ENCODE measurements around the gene CRY2. TPM values are rescaled to one million over a fixed set of nuclear protein-coding genes. Genes with fewer than 3 reads are reported as not detected.
A peak's percentile ranks its signal among the peaks of the same experiment; 100 is the strongest.
"Not testable (repeated sequence)": the region's sequence is repeated elsewhere in the genome, so short reads cannot be mapped to it uniquely, and the experiment has no call there.

The CRY2 gene
- polyA plus RNA-seq, 4 donors = 6.7 to 23.1 (median 10.1) TPM

- H3K4me3 ChIP-seq (ENCODE audit: low read depth in 1 of 3, low read length in 3 of 3) = peak overlapping the region; percentile 62 to 96 (median 89)
- 0 to 1% (median 1%) methylated on average over 55 to 70 of the region's 70 CpGs for WGBS, 3 donors
- DNase-seq (peak; percentile 87 to 94), FAIRE-seq (no peak)
- H3K9me3 ChIP-seq (ENCODE audit: control insufficient read depth in 2 of 2, insufficient read depth in 1 of 2, low read depth in 1 of 2, low read length in 1 of 2) = no peaks in the 10 kb centered on the region
- H3K27me3 ChIP-seq (ENCODE audit: control insufficient read depth in 3 of 3, insufficient read depth in 3 of 3, low read length in 3 of 3) = no peaks in the 10 kb centered on the region
- peaks cover 0 to 15% (median 10%) of the 10 kb centered on the region in 3 donors for H3K36me3 ChIP-seq (ENCODE audit: control insufficient read depth in 3 of 3, insufficient read depth in 2 of 3, low read depth in 1 of 3, low read length in 3 of 3)
- peaks cover 12 to 26% (median 24%) of the 10 kb centered on the region in 3 donors for H3K4me1 ChIP-seq (ENCODE audit: control insufficient read depth in 3 of 3, insufficient read depth in 2 of 3, low read depth in 1 of 3, low read length in 2 of 3)
- peak overlapping the region; percentile 89 to 99 (median 92) for H3K27ac ChIP-seq (ENCODE audit: low read depth in 1 of 3, low read length in 2 of 3)
Measured at GRCh38 chr11:45803971-45804760, 43.1 kb upstream of the CRY2 start.

GRCh38 chr11:45804761-45805304 is 42.4 kb upstream of the CRY2 start, which contains the start of gene SLC35C1:
Gene SLC35C1, plus strand, starts transcription at chr11:45805149. Its CDS starts 653 bp downstream, at chr11:45805802.
- H3K27ac ChIP-seq (ENCODE audit: low read depth in 1 of 3, low read length in 2 of 3) = peak within 1 kb of the TSS; percentile 89 to 99 (median 92)
- WGBS, 3 donors = 0 to 1% (median 0%) methylated on average over 20 to 49 of the region's 49 CpGs
- no peaks in the 10 kb centered on the region for H3K9me3 ChIP-seq (ENCODE audit: control insufficient read depth in 2 of 2, insufficient read depth in 1 of 2, low read depth in 1 of 2, low read length in 1 of 2)
- H3K36me3 ChIP-seq (ENCODE audit: control insufficient read depth in 3 of 3, insufficient read depth in 2 of 3, low read depth in 1 of 3, low read length in 3 of 3) = peaks cover 3 to 22% (median 14%) of the 10 kb centered on the region in 3 donors
- no peaks in the 10 kb centered on the region for H3K27me3 ChIP-seq (ENCODE audit: control insufficient read depth in 3 of 3, insufficient read depth in 3 of 3, low read length in 3 of 3)
- H3K4me1 ChIP-seq (ENCODE audit: control insufficient read depth in 3 of 3, insufficient read depth in 2 of 3, low read depth in 1 of 3, low read length in 2 of 3) = peaks cover 12 to 26% (median 24%) of the 10 kb centered on the region in 3 donors
- DNase-seq (peak; percentile 97 to 98), FAIRE-seq (no peak)
- peak within 1 kb of the TSS; percentile 62 to 96 (median 89) for H3K4me3 ChIP-seq (ENCODE audit: low read depth in 1 of 3, low read length in 3 of 3)

- DNase-seq = peak in 1 of 2 donors; percentile 76
- WGBS, 3 donors = 19 to 23% (median 19%) methylated on average over 19 to 29 of the region's 29 CpGs
- H3K36me3 ChIP-seq (ENCODE audit: control insufficient read depth in 3 of 3, insufficient read depth in 2 of 3, low read depth in 1 of 3, low read length in 3 of 3) = peaks cover 3 to 26% (median 14%) of the 10 kb centered on the region in 3 donors
- no peaks in the 10 kb centered on the region for H3K9me3 ChIP-seq (ENCODE audit: control insufficient read depth in 2 of 2, insufficient read depth in 1 of 2, low read depth in 1 of 2, low read length in 1 of 2)
- no peaks in the 10 kb centered on the region for H3K27me3 ChIP-seq (ENCODE audit: control insufficient read depth in 3 of 3, insufficient read depth in 3 of 3, low read length in 3 of 3)
- FAIRE-seq = no peak
- peak overlapping the region; percentile 62 to 96 (median 89) for H3K4me3 ChIP-seq (ENCODE audit: low read depth in 1 of 3, low read length in 3 of 3)
- H3K4me1 ChIP-seq (ENCODE audit: control insufficient read depth in 3 of 3, insufficient read depth in 2 of 3, low read depth in 1 of 3, low read length in 2 of 3) = peaks cover 12 to 26% (median 24%) of the 10 kb centered on the region in 3 donors
- peak overlapping the region; percentile 9 to 89 (median 42) for H3K27ac ChIP-seq (ENCODE audit: low read depth in 1 of 3, low read length in 2 of 3)
Measured at GRCh38 chr11:45805305-45806071, 41.8 kb upstream of the CRY2 start.

- no peak for FAIRE-seq
- H3K4me3 ChIP-seq (ENCODE audit: low read depth in 1 of 3, low read length in 3 of 3) = peak overlapping the region in 2 of 3 donors; percentile 89 to 96
- no peaks in the 10 kb centered on the region for H3K9me3 ChIP-seq (ENCODE audit: control insufficient read depth in 2 of 2, insufficient read depth in 1 of 2, low read depth in 1 of 2, low read length in 1 of 2)
- DNase-seq = no peak
- 65 to 81% (median 75%) methylated on average over 20 of the region's 20 CpGs for WGBS, 3 donors
- peaks cover 11 to 26% (median 24%) of the 10 kb centered on the region in 3 donors for H3K4me1 ChIP-seq (ENCODE audit: control insufficient read depth in 3 of 3, insufficient read depth in 2 of 3, low read depth in 1 of 3, low read length in 2 of 3)
- peaks cover 8 to 34% (median 17%) of the 10 kb centered on the region in 3 donors for H3K36me3 ChIP-seq (ENCODE audit: control insufficient read depth in 3 of 3, insufficient read depth in 2 of 3, low read depth in 1 of 3, low read length in 3 of 3)
- H3K27me3 ChIP-seq (ENCODE audit: control insufficient read depth in 3 of 3, insufficient read depth in 3 of 3, low read length in 3 of 3) = no peaks in the 10 kb centered on the region
- H3K27ac ChIP-seq (ENCODE audit: low read depth in 1 of 3, low read length in 2 of 3) = no peak overlapping the region
Measured at GRCh38 chr11:45806072-45806933, 41.0 kb upstream of the CRY2 start.

- DNase-seq (no peak), FAIRE-seq (no peak)
- Histone ChIP-seq H3K27ac (ENCODE audit: low read depth in 1 of 3, low read length in 2 of 3) (no peak overlapping the region), H3K9me3 (ENCODE audit: control insufficient read depth in 2 of 2, insufficient read depth in 1 of 2, low read depth in 1 of 2, low read length in 1 of 2) (no peaks in the 10 kb centered on the region), H3K4me3 (ENCODE audit: low read depth in 1 of 3, low read length in 3 of 3) (peak overlapping the region in 1 of 3 donors; percentile 96), H3K4me1 (ENCODE audit: control insufficient read depth in 3 of 3, insufficient read depth in 2 of 3, low read depth in 1 of 3, low read length in 2 of 3) (peaks cover 10 to 26% (median 24%) of the 10 kb centered on the region in 3 donors), H3K36me3 (ENCODE audit: control insufficient read depth in 3 of 3, insufficient read depth in 2 of 3, low read depth in 1 of 3, low read length in 3 of 3) (peaks cover 8 to 43% (median 17%) of the 10 kb centered on the region in 3 donors), H3K27me3 (ENCODE audit: control insufficient read depth in 3 of 3, insufficient read depth in 3 of 3, low read length in 3 of 3) (no peaks in the 10 kb centered on the region)
- WGBS, 3 donors = 57 to 73% (median 70%) methylated on average over 7 of the region's 7 CpGs
Measured at GRCh38 chr11:45806937-45807791, 40.1 kb upstream of the CRY2 start.

- 22 to 59% (median 39%) methylated on average over 4 of the region's 4 CpGs for WGBS, 3 donors
- DNase-seq (no peak), FAIRE-seq (no peak)
- Histone ChIP-seq H3K4me3 (ENCODE audit: low read depth in 1 of 3, low read length in 3 of 3) (peak overlapping the region in 1 of 3 donors; percentile 96), H3K27ac (ENCODE audit: low read depth in 1 of 3, low read length in 2 of 3) (no peak overlapping the region), H3K36me3 (ENCODE audit: control insufficient read depth in 3 of 3, insufficient read depth in 2 of 3, low read depth in 1 of 3, low read length in 3 of 3) (peaks cover 8 to 50% (median 17%) of the 10 kb centered on the region in 3 donors), H3K9me3 (ENCODE audit: control insufficient read depth in 2 of 2, insufficient read depth in 1 of 2, low read depth in 1 of 2, low read length in 1 of 2) (no peaks in the 10 kb centered on the region), H3K27me3 (ENCODE audit: control insufficient read depth in 3 of 3, insufficient read depth in 3 of 3, low read length in 3 of 3) (no peaks in the 10 kb centered on the region), H3K4me1 (ENCODE audit: control insufficient read depth in 3 of 3, insufficient read depth in 2 of 3, low read depth in 1 of 3, low read length in 2 of 3) (peaks cover 7 to 22% (median 21%) of the 10 kb centered on the region in 3 donors)
Measured at GRCh38 chr11:45807792-45808238, 39.5 kb upstream of the CRY2 start.

- 95 to 100% (median 99%) methylated on average over 6 of the region's 6 CpGs for WGBS, 3 donors
- H3K36me3 ChIP-seq (ENCODE audit: control insufficient read depth in 3 of 3, insufficient read depth in 2 of 3, low read depth in 1 of 3, low read length in 3 of 3) = peaks cover 8 to 51% (median 17%) of the 10 kb centered on the region in 3 donors
- not testable (repeated sequence) for H3K27ac ChIP-seq (ENCODE audit: low read depth in 1 of 3, low read length in 2 of 3); H3K27me3 ChIP-seq (ENCODE audit: control insufficient read depth in 3 of 3, insufficient read depth in 3 of 3, low read length in 3 of 3); FAIRE-seq; DNase-seq; H3K9me3 ChIP-seq (ENCODE audit: control insufficient read depth in 2 of 2, insufficient read depth in 1 of 2, low read depth in 1 of 2, low read length in 1 of 2); H3K4me3 ChIP-seq (ENCODE audit: low read depth in 1 of 3, low read length in 3 of 3)
- H3K4me1 ChIP-seq (ENCODE audit: control insufficient read depth in 3 of 3, insufficient read depth in 2 of 3, low read depth in 1 of 3, low read length in 2 of 3) = peaks cover 7 to 22% (median 21%) of the 10 kb centered on the region in 3 donors
Measured at GRCh38 chr11:45808427-45808826, 38.8 kb upstream of the CRY2 start.
